Fibroblast of mammary gland (primary cell): Measurements from ENCODE around the gene HOXC10.

Source experiments
- DNase-seq: peaks from one replicate; pipeline ENCODE4 v3.0.0-alpha.2; 2010; ENCODE audit warnings: low read depth
- H3K4me3 ChIP-seq: 2 replicates; pipeline ENCODE4 v1.5.1; 2011; ENCODE audit warnings: low read depth, mild to moderate bottlenecking, low read length, moderate library complexity; ENCODE audit not compliant: control insufficient read depth
- CTCF ChIP-seq: conservative IDR thresholded peaks from 2 replicates; pipeline ENCODE4 v1.5.1; 2011; ENCODE audit warnings: low read depth, low read length, inconsistent platforms; ENCODE audit not compliant: control insufficient read depth, insufficient read depth

HOXC10 gene

GRCh38 chr12:53983568-53983949 lies 1.4 kb upstream of the HOXC10 start:
- H3K4me3 ChIP-seq = no peak overlapping the region
- no peak for DNase-seq
- no peak for TF ChIP-seq CTCF

GRCh38 chr12:53983950-53984572 lies 885 bp upstream of the HOXC10 start:
- no peak overlapping the region for H3K4me3 ChIP-seq
- DNase-seq = no peak
- no peak for TF ChIP-seq CTCF

- DNase-seq = no peak
- no peak for TF ChIP-seq CTCF
- peak overlapping the region; percentile 69 for H3K4me3 ChIP-seq
Measured at GRCh38 chr12:53985692-53985993, 697 bp downstream of the HOXC10 start.

GRCh38 chr12:53985994-53986685 lies 1.2 kb downstream of the HOXC10 start:
- no peak for TF ChIP-seq CTCF
- peak overlapping the region; percentile 69 for H3K4me3 ChIP-seq
- no peak for DNase-seq

GRCh38 chr12:53986686-53987483 lies 1.9 kb downstream of the HOXC10 start:
- no peak for TF ChIP-seq CTCF
- peak overlapping the region; percentile 69 for H3K4me3 ChIP-seq
- no peak for DNase-seq

GRCh38 chr12:53987787-53988230 lies 2.9 kb downstream of the HOXC10 start:
- TF ChIP-seq CTCF = no peak
- no peak overlapping the region for H3K4me3 ChIP-seq
- no peak for DNase-seq
